ENCODE measurements around the gene TYROBP. TPM values are rescaled to one million over a fixed set of nuclear protein-coding genes. Genes with fewer than 3 reads are reported as not detected.

Gene TYROBP
- total RNA-seq, 4 donors from 2014 or later, result 4.5 to 95.9 (median 33.8) TPM

DNA sequence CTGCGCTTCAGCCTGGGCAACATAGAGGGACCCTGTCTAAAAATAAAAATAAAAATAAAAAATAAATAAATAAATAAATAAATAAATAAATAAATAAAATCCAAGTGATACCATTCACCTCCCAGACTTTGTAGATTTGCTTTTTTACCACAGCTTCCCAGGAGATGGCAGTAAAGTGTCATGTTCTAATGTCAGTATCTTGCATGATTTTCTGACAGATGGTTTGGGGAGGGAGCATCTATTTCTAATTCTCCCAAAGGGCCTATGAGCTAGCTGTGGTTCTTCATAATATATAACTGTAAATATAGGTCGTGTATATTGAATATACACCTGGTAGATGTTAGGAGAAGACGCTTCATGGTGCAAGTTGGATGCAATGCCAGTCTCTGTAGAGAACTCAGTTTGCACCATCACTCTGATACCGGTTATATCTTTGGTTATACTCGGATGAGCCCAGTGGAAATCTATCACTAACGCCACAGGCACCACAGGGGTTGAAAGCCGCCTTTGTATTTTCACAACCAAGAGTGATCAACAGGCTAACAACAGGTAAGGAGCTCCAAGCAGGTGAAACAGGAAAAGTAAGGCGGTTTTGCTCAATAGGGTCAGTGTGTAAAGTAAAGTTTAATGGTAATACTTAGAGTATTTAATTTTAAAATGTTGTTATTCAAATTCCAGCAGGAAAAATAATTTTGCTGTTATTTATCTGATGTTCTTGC, 25.8 kb downstream of the TYROBP start:
- no peak overlapping the region for H3K4me3 ChIP-seq
- peaks cover 0 to 8% (median 3%) of the 10 kb centered on the region in 3 donors for H3K36me3 ChIP-seq
- intact Hi-C loops (cut with DNase I), result loop anchor here (5.0 kb wide), 1 partner anchor 50 kb away; no protein-coding TSS in a partner anchor
- no peak for DNase-seq
- H3K9me3 ChIP-seq, result no peaks in the 10 kb centered on the region
- H3K27me3 ChIP-seq, result peaks cover 0 to 21% (median 0%) of the 10 kb centered on the region in 4 donors
- 20 to 22% methylated on average over 8 of the region's 8 CpGs for WGBS, 2 donors
- TF ChIP-seq, protein P1, sequence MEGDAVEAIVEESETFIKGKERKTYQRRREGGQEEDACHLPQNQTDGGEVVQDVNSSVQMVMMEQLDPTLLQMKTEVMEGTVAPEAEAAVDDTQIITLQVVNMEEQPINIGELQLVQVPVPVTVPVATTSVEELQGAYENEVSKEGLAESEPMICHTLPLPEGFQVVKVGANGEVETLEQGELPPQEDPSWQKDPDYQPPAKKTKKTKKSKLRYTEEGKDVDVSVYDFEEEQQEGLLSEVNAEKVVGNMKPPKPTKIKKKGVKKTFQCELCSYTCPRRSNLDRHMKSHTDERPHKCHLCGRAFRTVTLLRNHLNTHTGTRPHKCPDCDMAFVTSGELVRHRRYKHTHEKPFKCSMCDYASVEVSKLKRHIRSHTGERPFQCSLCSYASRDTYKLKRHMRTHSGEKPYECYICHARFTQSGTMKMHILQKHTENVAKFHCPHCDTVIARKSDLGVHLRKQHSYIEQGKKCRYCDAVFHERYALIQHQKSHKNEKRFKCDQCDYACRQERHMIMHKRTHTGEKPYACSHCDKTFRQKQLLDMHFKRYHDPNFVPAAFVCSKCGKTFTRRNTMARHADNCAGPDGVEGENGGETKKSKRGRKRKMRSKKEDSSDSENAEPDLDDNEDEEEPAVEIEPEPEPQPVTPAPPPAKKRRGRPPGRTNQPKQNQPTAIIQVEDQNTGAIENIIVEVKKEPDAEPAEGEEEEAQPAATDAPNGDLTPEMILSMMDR (IDR thresholded peaks at IDR 0.05), result peak; percentile 30 to 62 (median 46)
- TF ChIP-seq POLR2A (IDR thresholded peaks at IDR 0.05), result no peak
- H3K27ac ChIP-seq, result no peak overlapping the region
- H3K4me1 ChIP-seq, result peaks cover 0 to 6% (median 0%) of the 10 kb centered on the region in 3 donors

DNA sequence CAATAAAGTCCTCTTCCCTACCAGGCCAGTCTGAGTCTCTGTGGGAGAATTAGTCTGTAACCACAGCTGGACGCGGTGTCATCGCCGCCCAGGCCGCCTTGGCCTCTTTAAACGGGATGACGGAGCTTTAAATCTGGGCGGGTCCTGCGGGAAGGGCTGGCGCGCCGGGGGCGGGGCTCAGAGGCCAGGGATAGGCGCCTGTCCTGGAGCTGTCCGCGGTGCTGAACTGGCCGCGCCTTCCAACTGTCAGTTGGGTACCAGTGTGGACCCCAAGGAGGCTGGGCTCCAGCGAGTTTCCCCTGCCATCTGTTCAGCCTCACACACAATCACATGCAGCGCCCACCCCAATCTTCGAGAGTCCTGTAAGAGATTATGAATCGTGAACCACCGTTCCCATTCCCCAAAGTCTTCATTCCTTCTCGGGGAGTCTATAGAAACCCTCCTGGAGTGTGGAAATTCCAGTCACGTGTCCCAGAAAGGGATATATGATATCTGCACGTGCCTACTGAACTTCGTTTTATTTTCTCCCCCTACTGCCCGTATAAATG, 28.3 kb downstream of the TYROBP start:
- H3K36me3 ChIP-seq, result no peaks in the 10 kb centered on the region
- no peak overlapping the region for H3K27ac ChIP-seq
- TF ChIP-seq POLR2A (IDR thresholded peaks at IDR 0.05), result no peak
- TF ChIP-seq, protein P1 (IDR thresholded peaks at IDR 0.05), result peak in 1 of 6 experiments; percentile 11
- no peaks in the 10 kb centered on the region for H3K9me3 ChIP-seq
- intact Hi-C loops (cut with DNase I), result loop anchor here (5.0 kb wide), 1 partner anchor 52 kb away; no protein-coding TSS in a partner anchor
- 4% methylated on average over 11 to 15 of the region's 28 CpGs for WGBS, 2 donors
- peaks cover 0 to 21% (median 0%) of the 10 kb centered on the region in 4 donors for H3K27me3 ChIP-seq
- H3K4me1 ChIP-seq, result peaks cover 0 to 6% (median 0%) of the 10 kb centered on the region in 3 donors
- no peak overlapping the region for H3K4me3 ChIP-seq
- DNase-seq, result peak; percentile 32

DNA sequence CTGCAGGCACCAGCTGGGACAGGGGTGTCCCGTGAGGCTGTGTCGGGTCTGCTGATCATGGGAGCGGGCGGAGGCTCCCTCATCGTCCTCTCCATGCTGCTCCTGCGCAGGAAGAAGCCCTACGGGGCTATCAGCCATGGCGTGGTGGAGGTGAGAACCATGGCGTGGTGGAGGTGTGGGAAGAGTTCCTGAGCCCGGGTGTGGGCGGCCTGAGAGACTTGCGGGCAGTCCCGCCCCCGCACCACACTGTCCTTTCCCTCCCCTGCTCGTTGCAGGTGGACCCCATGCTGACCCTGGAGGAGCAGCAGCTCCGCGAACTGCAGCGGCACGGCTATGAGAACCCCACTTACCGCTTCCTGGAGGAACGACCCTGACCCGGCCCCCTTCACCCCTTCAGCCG, 29.0 kb downstream of the TYROBP start:
- intact Hi-C loops (cut with DNase I), result no loop called here
- Histone ChIP-seq H3K36me3 (no peaks in the 10 kb centered on the region), H3K27ac (no peak overlapping the region), H3K27me3 (peaks cover 0 to 21% (median 0%) of the 10 kb centered on the region in 4 donors), H3K4me1 (peaks cover 0 to 6% (median 0%) of the 10 kb centered on the region in 3 donors), H3K4me3 (no peak overlapping the region), H3K9me3 (no peaks in the 10 kb centered on the region)
- no peak for DNase-seq
- 29 to 43% methylated on average over 9 of the region's 23 CpGs for WGBS, 2 donors
- TF ChIP-seq, protein P1 (IDR thresholded peaks at IDR 0.05), result no peak
- TF ChIP-seq POLR2A (IDR thresholded peaks at IDR 0.05), result no peak

DNA sequence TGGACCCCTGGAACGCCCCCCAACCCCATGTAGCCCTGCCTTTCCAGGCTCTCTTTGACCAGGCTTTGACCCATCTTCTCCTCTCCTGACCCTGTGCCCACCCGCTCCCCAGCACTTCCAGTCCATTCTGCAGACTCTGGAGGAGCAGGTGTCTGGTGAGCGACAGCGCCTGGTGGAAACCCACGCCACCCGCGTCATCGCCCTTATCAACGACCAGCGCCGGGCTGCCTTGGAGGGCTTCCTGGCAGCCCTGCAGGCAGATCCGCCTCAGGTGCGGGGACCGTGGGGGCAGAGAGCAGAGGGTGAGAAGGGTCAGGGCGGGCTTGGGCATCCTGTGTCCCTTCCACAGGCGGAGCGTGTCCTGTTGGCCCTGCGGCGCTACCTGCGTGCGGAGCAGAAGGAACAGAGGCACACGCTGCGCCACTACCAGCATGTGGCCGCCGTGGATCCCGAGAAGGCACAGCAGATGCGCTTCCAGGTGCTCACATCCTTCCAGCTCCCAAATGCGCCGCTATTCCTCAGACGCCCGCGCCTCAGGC, 33.6 kb downstream of the TYROBP start:
- Histone ChIP-seq H3K9me3 (no peaks in the 10 kb centered on the region), H3K36me3 (no peaks in the 10 kb centered on the region), H3K4me3 (no peak overlapping the region), H3K4me1 (peaks cover 6 to 11% (median 8%) of the 10 kb centered on the region in 3 donors), H3K27me3 (peaks cover 0 to 45% (median 0%) of the 10 kb centered on the region in 4 donors), H3K27ac (no peak overlapping the region)
- TF ChIP-seq POLR2A (IDR thresholded peaks at IDR 0.05), result no peak
- TF ChIP-seq, protein P1 (IDR thresholded peaks at IDR 0.05), result no peak
- intact Hi-C loops (cut with DNase I), result no loop called here
- 91 to 92% methylated on average over 16 to 21 of the region's 32 CpGs for WGBS, 2 donors
- DNase-seq, result no peak

DNA sequence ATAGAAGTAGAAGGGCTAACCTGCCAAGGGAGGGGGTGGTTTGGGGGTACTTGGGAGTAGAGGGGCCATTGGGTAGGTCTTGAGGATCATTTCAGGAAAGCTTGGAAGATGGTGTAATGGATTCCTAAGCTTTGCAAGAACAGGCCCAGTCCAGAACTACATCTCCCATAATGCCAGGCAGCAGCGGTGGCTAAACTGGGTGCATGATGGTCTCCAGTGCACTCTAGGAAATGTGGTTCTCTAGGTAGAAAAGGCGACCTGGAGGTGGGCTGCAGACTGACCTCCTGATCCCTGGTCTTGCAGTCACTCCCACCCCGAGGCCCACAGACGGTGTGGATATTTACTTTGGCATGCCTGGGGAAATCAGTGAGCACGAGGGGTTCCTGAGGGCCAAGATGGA, 35.9 kb downstream of the TYROBP start:
- intact Hi-C loops (cut with DNase I), result no loop called here
- no peak for TF ChIP-seq POLR2A (IDR thresholded peaks at IDR 0.05)
- TF ChIP-seq, protein P1 (IDR thresholded peaks at IDR 0.05), result no peak
- no peak for DNase-seq
- Histone ChIP-seq H3K4me3 (no peak overlapping the region), H3K27me3 (peaks cover 0 to 46% (median 0%) of the 10 kb centered on the region in 4 donors), H3K36me3 (no peaks in the 10 kb centered on the region), H3K4me1 (peaks cover 17 to 25% (median 17%) of the 10 kb centered on the region in 3 donors), H3K9me3 (no peaks in the 10 kb centered on the region), H3K27ac (no peak overlapping the region)
- 80 to 83% methylated on average over 2 to 4 of the region's 5 CpGs for WGBS, 2 donors

Data from esophagus squamous epithelium (tissue), 5 donors.